ENCODE results near the gene KRT16.

- TF ChIP-seq POLR2A (IDR thresholded peaks at IDR 0.05) (no peak), CTCF (IDR thresholded peaks at IDR 0.05) (peak; percentile 93 to 97 (median 95)), EP300 (IDR thresholded peaks at IDR 0.05) (no peak), POLR2AphosphoS5 (IDR thresholded peaks at IDR 0.05) (no peak)
These were observed 35.4 kb upstream of the KRT16 start for GRCh38 chr17:41647940-41648410.
